GM23248 (cell line): ENCODE results near the gene HOXB3.

Experiments
- EZH2 ChIP-seq: fragments of 200-600 bp; sonication (generic); IDR thresholded peaks from 2 replicates; pipeline ENCODE4 v1.6.1; 2018; ENCODE audit warnings: antibody characterized with exemption, mild to moderate bottlenecking; ENCODE audit not compliant: insufficient read depth, poor library complexity, severe bottlenecking
- EZH2phosphoT487 ChIP-seq: fragments of 200-600 bp; sonication (generic); IDR thresholded peaks from 2 replicates; pipeline ENCODE4 v1.6.1; 2018; ENCODE audit warnings: antibody characterized with exemption, moderate library complexity, mild to moderate bottlenecking, low read depth; ENCODE audit not compliant: insufficient read depth

DNA sequence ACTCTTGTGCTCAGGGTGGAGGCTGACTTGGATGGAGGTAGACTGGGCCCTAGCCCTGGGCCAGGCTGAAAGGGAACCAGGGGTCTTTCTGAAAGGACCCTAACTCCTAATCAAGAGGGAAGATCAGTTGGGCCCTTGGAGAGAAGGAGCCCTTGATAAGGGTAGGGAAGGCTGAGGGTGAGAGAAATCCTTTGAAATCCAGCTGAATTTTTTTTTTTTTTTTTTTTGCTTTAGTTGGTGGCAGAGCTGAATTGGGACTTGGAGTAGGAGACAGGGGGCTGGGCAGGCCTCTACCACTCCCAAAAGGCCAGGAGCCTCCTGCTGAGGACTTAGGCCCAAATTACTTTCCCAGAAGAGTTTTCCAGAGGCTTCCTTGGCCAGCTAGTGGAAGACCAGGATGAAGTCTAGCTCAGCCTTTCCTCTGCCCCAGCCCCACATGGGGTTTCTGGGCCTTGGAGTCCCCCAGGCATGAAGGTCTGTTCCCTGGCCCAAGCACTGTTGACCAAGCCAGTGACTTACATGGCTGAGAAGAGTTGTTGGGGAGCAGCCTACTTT lies 643 bp upstream of the HOXB3 start:
- TF ChIP-seq EZH2 (no peak), EZH2phosphoT487 (no peak)
